Hematopoietic multipotent progenitor cell treated with erythropoietin and hydrocortisone succinate and interleukin-3 and kit ligand, for 4 days (in vitro differentiated cells): Measurements from ENCODE around the gene MBLAC1.
A peak's percentile ranks its signal among the peaks of the same experiment; 100 is the strongest.

Source experiments
- DNase-seq: peaks from one replicate; pipeline ENCODE4 v3.0.0-alpha.2; 2015

MBLAC1 gene, protein sequence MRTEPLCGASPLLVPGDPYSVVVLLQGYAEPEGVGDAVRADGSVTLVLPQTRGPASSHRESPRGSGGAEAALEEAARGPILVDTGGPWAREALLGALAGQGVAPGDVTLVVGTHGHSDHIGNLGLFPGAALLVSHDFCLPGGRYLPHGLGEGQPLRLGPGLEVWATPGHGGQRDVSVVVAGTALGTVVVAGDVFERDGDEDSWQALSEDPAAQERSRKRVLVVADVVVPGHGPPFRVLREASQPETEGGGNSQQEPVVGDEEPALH

DNA sequence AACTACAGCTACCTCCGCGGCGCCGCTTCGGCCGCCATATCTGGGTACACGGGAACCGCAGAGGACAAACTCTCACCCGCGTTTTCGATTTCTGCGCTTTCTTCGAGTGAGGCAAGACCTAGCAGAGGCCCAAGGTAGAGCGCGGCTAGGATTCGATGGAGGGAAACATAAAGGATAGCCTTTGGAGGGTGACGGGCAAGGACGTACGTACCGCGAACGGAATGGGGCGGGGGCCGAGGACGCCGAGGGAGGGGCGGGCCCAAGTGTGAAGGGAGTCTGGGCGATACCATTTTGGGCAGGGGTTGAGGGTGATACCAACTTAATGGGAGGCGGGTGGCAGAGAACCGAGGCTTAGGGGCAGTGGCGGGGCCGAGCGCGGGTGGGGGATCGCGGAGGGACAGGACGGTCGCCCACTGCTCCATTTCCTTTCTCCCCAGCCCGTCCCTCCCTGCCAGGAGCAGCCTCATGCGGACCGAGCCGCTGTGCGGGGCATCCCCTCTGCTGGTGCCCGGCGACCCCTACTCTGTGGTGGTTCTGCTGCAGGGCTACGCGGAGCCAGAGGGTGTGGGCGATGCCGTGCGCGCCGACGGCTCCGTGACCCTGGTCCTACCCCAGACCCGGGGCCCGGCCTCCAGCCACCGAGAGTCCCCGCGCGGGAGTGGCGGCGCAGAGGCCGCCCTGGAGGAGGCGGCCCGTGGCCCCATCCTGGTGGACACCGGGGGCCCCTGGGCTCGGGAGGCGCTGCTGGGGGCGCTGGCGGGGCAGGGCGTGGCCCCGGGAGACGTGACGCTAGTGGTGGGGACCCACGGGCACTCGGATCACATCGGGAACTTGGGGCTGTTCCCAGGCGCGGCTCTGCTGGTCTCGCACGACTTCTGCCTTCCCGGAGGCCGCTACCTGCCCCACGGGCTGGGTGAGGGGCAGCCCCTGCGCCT lies at the start of gene MBLAC1:
Gene MBLAC1 (plus strand): TSS at position 37 of the 935 bp plus-strand sequence. CDS start 429 bp downstream, at position 466.
- DNase-seq = peak; percentile 96

DNA sequence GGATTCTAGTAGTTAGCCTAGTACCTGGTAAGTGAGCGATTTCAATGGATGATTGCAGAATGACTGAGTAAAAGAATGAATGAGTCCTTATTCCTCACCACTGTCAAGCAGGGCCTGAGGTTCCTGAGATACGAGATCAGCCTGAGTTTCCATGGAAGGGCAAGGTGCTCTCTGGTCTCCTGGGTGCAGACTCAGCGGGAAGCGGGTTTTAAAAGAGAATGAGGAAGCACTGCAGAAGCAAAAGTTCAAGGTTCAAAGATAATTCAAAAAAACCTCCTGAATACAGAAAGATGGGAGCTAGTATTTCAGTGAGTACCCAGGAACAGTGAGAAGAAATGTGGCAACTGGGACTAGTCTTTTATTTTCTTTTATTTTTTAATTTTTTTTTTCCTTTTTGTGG lies 49.6 kb upstream of the MBLAC1 start:
- DNase-seq = no peak

DNA sequence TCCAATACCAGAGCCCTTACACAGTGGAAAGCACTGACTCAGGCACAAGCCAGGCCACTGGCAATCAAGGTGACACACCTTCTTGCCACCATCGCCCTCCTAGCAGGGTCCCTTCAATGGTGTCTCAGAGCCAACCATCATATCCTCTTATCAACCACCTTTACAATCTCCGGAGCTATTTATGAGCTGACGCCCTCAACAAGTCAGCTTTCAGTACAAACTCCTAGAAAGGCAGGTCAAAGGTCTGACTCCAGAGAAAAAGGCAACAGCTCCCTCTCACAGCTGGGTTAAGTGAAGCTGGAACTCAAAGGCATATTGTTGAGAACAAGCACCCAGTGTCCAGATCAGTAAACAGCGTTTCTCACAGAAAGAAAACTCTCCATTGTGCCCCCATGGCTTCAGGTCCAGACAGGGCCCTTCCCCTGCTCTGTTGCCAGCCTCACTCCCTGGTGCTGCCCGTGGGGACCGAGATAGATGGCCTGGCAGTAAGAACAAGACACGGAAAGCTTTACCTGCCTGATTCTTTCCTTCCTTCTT lies 47.7 kb upstream of the MBLAC1 start:
- DNase-seq = no peak

DNA sequence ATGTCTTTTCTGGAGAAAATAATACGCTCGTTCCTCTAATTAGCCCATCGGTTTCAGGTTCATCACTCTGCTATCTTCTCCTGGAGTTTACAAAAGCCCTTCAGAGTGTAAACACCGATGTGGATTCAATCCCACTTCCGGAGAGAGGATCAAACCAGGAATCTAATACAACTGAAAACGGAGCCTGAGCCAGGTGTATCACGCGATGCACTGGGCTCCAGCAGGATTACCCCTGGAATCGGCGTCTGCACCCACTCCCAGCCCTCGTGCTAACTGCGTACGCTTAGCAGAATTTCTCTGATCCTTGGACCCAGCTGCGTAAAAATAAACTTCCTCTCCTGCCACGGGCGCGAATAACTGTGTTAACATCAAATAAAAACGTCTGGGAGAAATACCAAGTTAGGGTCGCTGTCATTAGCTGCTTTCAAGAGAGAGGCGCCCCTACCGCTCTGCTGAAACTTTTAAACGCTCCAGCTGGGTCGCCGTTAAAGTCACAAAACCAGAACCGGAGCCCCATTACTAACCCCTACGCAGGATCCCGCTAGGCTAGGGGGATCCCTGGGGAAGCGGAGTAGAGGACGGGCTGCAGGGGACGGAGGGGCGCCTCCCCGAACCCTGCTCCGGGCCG lies 45.7 kb upstream of the MBLAC1 start:
- DNase-seq = peak; percentile 28

DNA sequence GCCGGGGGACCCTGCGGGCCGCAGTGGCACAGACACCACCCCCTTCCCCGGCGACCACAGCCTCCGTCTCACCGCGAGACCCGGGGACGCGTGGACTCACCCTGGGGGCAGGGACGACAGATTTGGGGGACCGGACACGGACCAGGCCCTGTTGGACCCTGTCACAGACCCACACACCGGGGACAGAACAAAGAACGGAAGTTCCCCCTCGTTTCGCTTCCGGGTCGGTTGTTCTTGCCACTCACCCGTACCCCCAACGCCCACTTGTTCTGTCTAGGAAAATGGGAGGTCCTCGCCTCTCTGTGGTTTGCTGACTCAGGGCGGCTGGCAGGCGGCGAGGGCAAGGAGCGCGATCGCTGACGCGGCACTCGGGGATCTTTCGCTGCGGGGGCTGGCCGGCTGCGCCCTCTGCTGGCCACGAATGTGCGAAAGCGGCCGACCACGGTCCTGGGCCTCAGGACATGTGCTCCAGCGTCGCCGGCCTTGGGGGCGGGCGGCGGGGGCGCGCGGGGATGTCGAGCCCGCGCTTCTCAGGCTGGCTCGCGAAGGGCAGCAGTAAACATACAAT lies 45.1 kb upstream of the MBLAC1 start, which contains the start of gene ZNF3:
Gene ZNF3 (minus strand): TSS at position 189 of the 568 bp plus-strand sequence. CDS start 4,366 bp downstream, outside the sequence.
- DNase-seq = peak; percentile 100

DNA sequence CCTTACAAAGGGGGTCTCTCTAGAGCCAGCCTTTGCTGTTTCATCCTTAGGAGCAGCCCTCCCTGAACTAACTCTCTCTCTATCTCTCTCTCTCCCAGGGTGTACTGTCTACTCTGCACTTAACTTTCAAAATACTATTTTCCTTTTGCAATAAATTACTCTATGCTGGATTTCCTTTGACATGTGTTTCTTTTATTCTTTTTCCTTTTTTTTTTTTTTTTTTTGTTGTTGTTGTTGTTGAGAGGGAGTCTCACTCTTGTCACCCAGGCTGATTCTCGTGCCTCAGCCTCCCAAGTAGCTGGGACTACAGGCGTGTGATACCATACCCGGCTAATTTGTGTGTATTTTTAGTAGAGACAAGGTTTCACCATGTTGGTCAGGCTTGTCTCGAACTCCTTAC lies 43.8 kb upstream of the MBLAC1 start:
- no peak for DNase-seq

DNA sequence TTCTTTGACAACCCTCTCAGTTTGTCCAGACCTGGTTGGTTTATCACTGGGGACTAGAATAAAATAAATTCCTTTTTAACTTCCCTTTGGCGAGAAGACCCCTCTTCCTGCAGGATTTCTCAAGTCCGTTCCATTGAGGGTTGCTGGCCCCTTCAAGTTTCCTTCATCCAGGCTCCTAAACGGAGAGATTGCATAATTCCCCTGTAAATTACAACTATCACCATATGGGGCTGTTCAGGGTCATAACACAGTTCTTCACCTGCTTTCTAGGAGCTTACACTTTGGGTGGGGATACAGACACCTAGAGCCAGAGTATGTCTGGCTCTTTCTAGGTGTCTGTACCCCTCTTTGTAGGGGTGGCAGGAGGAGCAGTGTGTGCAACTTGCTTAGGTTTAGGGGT lies 41.3 kb upstream of the MBLAC1 start:
- no peak for DNase-seq

DNA sequence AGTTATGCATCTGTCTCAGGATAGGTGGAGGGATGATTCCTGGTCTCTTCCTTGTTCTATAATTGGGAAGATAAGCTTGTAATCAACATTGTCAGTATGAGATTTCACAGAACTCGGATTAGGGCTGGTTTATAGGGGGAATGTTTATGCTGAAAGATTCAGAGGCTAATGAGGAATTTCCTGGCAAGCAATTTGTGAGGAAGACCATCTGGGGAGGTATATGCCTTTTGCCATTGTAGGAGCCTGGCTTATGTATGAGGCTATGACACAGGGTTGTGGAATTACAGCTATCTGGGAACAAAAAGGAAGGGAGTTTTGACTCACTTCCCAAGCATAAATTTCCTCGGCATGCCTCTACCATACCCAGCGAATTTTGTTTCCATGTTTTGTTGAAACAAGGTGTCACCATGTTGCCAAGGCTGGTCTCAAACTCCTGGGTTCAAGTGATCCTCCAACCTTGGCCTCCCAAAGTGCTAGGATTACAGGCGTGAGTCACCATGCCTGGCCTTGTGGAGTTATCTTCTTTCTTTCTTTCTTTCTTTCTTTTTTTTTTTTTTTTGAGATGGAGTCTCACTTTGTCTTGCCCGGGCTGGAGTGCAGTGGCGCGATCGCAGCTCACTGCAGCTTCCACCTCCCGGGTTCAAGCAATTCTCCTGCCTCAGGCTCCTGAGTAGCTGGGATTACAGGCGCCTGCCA lies 39.6 kb upstream of the MBLAC1 start:
- DNase-seq = no peak

DNA sequence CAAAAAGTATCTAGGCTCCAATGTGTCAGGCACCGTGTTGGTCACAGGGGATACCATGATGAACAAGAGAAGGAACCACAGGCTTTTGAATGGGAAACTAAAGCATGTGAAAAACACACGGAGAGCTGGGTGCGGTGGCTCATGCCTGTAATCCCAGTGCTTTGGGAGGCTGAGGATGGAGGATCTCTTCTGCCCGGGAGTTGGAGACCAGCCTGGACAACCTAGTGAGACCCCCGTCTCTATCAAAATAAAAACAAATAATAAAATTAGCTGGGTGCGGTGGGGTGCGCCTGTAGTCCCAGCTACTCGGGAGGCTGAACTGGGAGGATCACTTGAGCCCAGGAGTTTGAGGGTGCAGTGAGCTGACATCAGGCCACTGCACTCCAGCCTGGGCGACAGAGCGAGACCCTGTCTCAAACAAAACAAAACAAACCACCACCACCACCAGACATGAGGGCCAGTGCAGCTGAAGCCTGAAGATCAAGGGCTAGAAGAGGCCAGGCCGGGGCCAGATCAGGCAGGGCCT lies 38.6 kb upstream of the MBLAC1 start:
- no peak for DNase-seq

DNA sequence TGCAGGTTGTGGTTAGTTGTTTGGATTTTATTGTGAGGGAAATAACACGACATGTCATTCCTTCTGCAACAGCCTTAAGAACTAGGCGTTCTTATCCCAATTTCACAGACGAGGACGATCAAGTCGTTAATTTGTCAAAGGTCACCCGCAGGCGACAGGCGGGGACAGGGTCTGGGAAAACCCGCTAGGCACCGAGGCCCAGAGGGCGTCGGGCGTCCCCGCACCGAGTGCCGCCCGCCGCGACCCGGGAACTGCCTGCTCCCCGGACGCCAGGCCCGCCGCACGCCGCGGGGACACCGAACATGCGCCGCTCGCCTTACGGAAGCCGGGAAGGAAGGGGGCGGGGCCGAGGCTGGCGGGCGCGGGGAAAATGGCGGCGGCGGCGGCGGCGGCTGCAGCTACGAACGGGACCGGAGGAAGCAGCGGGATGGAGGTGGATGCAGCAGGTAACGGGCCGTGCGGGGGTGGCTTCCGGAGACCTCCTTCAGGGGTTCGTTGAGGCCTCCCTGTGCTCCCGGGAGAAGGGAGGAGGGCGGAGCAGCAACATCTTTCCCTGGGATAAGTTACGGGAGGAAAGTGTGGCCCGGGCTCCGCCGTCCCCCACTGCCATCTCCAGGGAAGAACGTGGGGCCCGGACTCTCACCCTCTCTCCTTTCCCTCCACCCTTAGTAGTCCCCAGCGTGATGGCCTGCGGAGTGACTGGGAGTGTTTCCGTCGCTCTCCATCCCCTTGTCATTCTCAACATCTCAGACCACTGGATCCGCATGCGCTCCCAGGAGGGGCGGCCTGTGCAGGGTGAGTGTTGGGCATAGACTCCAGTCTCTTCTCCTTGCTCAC lies 37.9 kb upstream of the MBLAC1 start, which contains the start of gene COPS6:
Gene COPS6 (plus strand): TSS at position 349 of the 837 bp plus-strand sequence. CDS start 22 bp downstream, at position 371.
- peak; percentile 89 for DNase-seq

DNA sequence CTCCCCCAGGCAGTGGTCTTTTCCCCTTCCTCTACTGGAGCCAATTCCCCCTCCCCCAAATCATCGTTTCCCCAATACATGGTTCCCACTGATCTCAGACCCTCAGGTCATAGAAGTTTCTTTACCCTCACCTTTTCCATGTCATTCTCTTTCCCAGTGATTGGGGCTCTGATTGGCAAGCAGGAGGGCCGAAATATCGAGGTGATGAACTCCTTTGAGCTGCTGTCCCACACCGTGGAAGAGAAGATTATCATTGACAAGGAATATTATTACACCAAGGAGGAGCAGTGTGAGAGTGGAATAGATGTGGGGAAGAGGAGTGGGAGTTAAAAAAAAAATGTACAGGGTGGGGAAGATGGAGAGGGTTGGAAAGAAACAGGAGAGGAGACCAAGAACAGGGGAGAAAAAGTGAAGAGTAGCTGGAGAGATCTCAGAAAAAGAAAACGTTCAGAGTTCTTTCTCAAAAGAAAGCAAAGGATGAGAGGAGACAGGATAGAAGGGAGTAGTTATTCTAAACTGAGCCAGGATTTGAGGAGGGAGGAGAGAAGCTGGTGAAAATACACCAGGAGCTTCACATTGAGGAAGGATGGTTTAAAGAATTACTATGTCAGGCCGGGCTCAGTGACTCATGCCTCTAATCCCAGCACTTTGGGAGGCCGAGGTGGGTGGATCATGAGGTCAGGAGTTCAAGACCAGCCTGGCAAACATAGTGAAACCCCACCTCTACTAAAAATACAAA lies 37.1 kb upstream of the MBLAC1 start:
- no peak for DNase-seq

DNA sequence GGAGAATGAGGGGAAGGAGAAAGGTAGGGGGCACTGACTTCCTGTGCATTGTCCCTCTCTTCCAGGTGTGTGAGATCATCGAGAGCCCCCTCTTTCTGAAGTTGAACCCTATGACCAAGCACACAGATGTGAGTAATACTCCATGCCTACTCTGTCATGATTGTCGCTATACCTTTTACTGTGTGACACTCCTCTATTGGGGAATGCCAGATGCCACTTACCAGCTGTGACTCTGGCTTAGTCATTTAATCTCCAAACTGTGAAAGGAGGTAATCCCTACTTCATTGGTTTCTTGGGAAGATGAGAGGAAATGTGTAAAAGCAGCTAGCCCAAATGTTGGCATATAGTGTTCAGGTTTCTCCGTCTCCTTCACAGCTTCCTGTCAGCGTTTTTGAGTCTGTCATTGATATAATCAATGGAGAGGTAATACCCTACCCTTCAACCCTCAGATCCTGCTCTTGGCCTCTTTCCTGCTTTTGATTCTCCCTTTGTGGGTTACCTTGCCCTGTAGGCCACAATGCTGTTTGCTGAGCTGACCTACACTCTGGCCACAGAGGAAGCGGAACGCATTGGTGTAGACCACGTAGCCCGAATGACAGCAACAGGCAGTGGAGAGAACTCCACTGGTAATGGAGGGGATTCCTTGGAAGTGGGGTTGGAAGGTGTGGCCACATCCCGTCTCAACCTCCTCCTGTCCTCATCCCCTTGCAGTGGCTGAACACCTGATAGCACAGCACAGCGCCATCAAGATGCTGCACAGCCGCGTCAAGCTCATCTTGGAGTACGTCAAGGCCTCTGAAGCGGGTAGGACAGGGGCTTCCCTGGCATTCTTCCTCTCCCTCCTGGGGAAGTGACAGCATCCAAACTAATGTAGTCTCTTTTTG lies 36.0 kb upstream of the MBLAC1 start:
- no peak for DNase-seq

DNA sequence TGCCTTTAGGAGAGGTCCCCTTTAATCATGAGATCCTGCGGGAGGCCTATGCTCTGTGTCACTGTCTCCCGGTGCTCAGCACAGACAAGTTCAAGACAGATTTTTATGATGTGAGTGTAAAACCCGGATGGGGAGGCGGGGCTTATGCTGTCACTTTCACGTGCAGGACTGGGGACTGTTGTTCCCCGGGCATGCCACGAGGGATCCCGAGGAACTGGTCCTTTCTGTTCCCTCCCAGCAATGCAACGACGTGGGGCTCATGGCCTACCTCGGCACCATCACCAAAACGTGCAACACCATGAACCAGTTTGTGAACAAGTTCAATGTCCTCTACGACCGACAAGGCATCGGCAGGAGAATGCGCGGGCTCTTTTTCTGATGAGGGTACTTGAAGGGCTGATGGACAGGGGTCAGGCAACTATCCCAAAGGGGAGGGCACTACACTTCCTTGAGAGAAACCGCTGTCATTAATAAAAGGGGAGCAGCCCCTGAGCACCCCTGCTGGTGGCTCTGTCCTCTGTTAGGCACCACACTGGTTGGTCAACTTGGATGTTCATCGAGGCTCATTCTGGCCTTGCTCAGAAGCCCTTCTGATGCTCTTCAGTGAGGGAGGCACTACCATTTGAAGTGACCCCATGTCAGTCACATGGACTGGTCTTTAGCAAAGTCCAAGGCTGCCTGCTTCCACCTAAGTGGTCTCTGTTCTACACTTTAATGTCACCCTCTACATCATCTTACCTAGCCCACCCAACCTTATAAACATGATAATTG lies 35.2 kb upstream of the MBLAC1 start:
- peak; percentile 66 for DNase-seq

DNA sequence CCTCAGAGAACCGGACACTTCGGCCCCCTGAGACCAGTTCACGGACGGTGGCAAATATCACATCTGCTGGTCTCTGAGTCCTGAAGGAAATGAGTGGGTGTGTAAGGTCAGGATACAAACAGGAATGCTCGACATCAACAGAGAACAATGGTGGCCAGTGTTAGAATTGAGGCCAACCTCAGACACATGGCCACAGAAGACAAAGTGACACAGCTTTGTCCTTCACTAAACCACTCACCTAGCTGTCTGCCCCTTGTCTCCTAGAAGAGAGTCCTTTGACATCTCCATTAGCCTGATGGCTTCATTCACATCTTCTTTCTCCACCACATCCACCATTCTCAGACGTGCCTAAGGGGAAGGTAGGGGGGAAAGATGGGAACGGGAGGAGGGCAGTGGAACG lies 33.7 kb upstream of the MBLAC1 start:
- no peak for DNase-seq

DNA sequence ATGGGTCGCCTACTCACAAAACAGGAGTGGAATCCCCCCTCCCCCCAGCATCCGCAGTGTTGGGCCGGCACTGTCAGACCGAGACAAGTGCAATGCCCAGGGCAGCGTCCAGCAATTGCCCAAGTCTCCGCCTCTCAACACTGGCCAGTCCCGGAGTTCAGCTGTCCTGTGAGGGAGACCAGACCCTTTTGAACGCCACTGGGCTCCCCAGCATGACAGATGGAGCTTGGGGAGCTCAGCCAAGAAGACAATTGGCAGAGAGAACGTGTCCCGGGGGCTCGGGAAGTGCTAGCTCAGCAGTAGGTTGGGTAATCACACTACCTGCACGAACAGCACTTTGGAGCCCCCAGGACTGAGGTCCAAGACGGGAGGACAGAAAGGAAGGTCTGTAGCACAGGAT lies 33.3 kb upstream of the MBLAC1 start:
- no peak for DNase-seq

DNA sequence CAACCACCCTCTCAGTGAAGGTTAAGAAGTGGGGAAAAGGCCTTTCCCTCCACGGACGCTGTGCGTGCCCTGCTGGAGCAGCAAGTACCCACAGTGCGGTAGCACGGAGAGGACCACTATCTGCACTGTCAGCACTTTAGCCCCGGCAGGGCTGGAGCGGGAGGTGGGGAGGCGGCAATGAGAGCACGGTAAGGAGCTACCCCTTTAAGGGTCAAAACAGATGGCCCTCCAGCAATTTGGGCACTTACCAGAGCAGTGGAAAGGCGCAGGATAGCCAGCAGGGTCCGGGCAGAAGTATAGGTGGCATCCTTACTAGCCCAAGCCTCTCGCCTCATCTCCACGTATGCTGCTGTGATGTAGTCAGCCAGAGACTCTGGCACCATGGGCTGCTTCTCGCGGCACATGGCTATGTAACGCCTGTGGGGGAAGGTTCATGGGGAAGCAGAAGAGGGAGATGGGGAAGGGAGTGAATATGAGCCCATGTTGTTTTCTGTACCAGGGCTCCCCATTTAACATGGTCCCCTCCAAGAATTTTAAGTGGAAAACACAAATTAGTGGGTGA lies 32.8 kb upstream of the MBLAC1 start:
- DNase-seq = no peak

DNA sequence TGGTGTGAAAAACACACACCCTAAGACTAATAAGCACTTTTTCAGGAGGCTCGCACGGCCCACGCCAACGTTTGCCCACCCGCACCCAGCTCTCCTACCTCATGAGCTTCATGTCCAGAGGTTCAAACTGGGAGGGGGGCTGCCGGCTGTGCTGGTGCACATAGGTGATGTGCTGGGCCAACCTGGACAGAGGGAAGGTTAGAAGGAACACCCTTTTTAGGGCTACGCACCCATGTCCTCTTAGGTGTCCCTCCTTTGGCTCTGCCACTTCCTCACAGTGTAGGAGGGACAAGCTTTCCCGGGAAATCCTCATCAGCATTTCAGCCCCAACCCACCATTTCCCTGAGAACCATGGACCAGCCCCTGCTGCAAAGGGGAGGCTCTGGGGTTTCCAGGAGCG lies 31.5 kb upstream of the MBLAC1 start:
- no peak for DNase-seq

DNA sequence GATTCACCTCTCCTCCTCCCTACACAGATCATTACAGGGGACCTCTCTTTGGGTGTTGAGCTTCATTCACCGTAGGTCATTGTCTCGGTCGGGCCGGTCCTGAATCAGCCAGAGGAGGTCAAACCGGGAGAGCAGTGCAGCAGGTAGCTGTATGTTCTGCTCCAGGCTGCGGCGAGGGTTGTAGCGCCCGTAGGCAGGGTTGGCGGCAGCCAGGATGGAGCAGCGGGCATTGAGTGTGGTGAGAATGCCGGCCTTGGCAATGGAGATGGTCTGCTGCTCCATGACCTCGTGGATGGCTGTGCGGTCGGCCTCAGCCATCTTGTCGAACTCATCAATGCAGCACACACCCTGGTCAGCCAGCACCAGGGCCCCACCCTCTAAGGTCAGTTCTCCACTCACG lies 31.1 kb upstream of the MBLAC1 start:
- no peak for DNase-seq
